ENCODE measurements around the gene CELF2.

Gene CELF2

GRCh38 chr10:11017570-11018431 lies at the start of gene CELF2 (continued):
- TF ChIP-seq ATF2 (tag by site-specific recombination; IDR thresholded peaks at IDR 0.05; ENCODE audit: low read depth) (no peak), ZNF174 (tag by site-specific recombination; IDR thresholded peaks at IDR 0.05) (no peak), ZNF366 (tag by site-specific recombination; conservative IDR thresholded peaks at IDR 0.05) (no peak), PRDM4 (tag by site-specific recombination; IDR thresholded peaks at IDR 0.05) (no peak), SP7 (tag by site-specific recombination; IDR thresholded peaks at IDR 0.05) (no peak), ZNF558 (tag by site-specific recombination; IDR thresholded peaks at IDR 0.05) (no peak), ZNF211 (tag by site-specific recombination; IDR thresholded peaks at IDR 0.05; ENCODE audit: low read depth) (no peak), ZNF596 (tag by site-specific recombination; IDR thresholded peaks at IDR 0.05) (no peak), GLI2 (tag by site-specific recombination; IDR thresholded peaks at IDR 0.05; ENCODE audit: borderline replicate concordance, low read depth) (no peak), ZFP3 (tag by site-specific recombination; IDR thresholded peaks at IDR 0.05; ENCODE audit: low read depth) (no peak), ZNF530 (tag by site-specific recombination; IDR thresholded peaks at IDR 0.05; ENCODE audit: low read depth) (no peak), ZNF610 (tag by site-specific recombination; IDR thresholded peaks at IDR 0.05; ENCODE audit: borderline replicate concordance) (no peak), ZNF785 (tag by site-specific recombination; IDR thresholded peaks at IDR 0.05) (no peak), ZNF157 (tag by site-specific recombination; IDR thresholded peaks at IDR 0.05) (no peak), SALL2 (tag by site-specific recombination; IDR thresholded peaks at IDR 0.05; ENCODE audit: borderline replicate concordance) (no peak), ZSCAN23 (tag by site-specific recombination; IDR thresholded peaks at IDR 0.05) (no peak), KLF8 (tag by site-specific recombination; IDR thresholded peaks at IDR 0.05) (peak; percentile 33; the same call in 1 of the 2 replicates), ZNF585B (tag by site-specific recombination; IDR thresholded peaks at IDR 0.05) (no peak), ZNF571 (tag by site-specific recombination; IDR thresholded peaks at IDR 0.05) (no peak), ZNF274 (IDR thresholded peaks at IDR 0.05; ENCODE audit: low read length) (no peak), ZNF274 (tag by site-specific recombination; IDR thresholded peaks at IDR 0.05; ENCODE audit: borderline replicate concordance) (no peak), BCL6B (tag by site-specific recombination; IDR thresholded peaks at IDR 0.05) (no peak), ZNF48 (tag by site-specific recombination; IDR thresholded peaks at IDR 0.05) (no peak), ZNF394 (tag by site-specific recombination; IDR thresholded peaks at IDR 0.05; ENCODE audit: borderline replicate concordance) (no peak), ZNF76 (tag by site-specific recombination; IDR thresholded peaks at IDR 0.05; ENCODE audit: borderline replicate concordance, low read depth) (no peak), YY2 (tag by site-specific recombination; IDR thresholded peaks at IDR 0.05) (no peak), ZNF561 (tag by site-specific recombination; IDR thresholded peaks at IDR 0.05; ENCODE audit: borderline replicate concordance) (peak; percentile 44; the same call in 1 of the 2 replicates), ZNF16 (tag by site-specific recombination; IDR thresholded peaks at IDR 0.05; ENCODE audit: low read depth) (no peak), ZNF624 (tag by site-specific recombination; IDR thresholded peaks at IDR 0.05) (no peak), REST (tag by site-specific recombination; IDR thresholded peaks at IDR 0.05) (no peak), ZNF544 (tag by site-specific recombination; IDR thresholded peaks at IDR 0.05) (no peak)
